Measurements from ENCODE around the gene IL1A.

The IL1A gene

GRCh38 chr2:112828251-112828691 is 44.0 kb upstream of the IL1A start:
- no peak overlapping the region for H3K4me3 ChIP-seq (ENCODE audit: low read depth in 1 of 2, low read length in 2 of 2)
- ATAC-seq (ENCODE audit: insufficient read depth, low read depth), result no peak
- H3K27ac ChIP-seq (ENCODE audit: low read length), result no peak overlapping the region

GRCh38 chr2:112827604-112828185 is 43.4 kb upstream of the IL1A start:
- H3K27ac ChIP-seq (ENCODE audit: low read length), result no peak overlapping the region
- no peaks in the 10 kb centered on the region for H4K20me1 ChIP-seq (ENCODE audit: insufficient read depth, low read length)
- no peak overlapping the region for H3K9ac ChIP-seq (ENCODE audit: low read depth, low read length)
- H2AFZ ChIP-seq (ENCODE audit: low read depth, low read length), result no peak overlapping the region
- H3K4me1 ChIP-seq (ENCODE audit: insufficient read depth, low read length), result no peaks in the 10 kb centered on the region
- H3K9me3 ChIP-seq (ENCODE audit: insufficient read depth, low read length, severe bottlenecking), result no peaks in the 10 kb centered on the region
- DNase-seq (no peak), ATAC-seq (ENCODE audit: insufficient read depth, low read depth) (no peak)
- no peaks in the 10 kb centered on the region for H3K27me3 ChIP-seq (ENCODE audit: insufficient read depth, low read length, poor library complexity)
- H3K79me2 ChIP-seq (ENCODE audit: insufficient read depth, low read length), result no peaks in the 10 kb centered on the region
- H3K4me2 ChIP-seq (ENCODE audit: insufficient read depth, low read length), result no peak overlapping the region
- TF ChIP-seq EZH2 (IDR thresholded peaks at IDR 0.05; ENCODE audit: borderline replicate concordance, low read depth, low read length, severe bottlenecking) (no peak), CTCF (IDR thresholded peaks at IDR 0.05; ENCODE audit: borderline replicate concordance, extremely low read depth, low read length, poor library complexity, severe bottlenecking) (no peak)
- H3K4me3 ChIP-seq (ENCODE audit: low read depth in 1 of 2, low read length in 2 of 2), result no peak overlapping the region
- H3K36me3 ChIP-seq (ENCODE audit: insufficient read depth, low read length), result no peaks in the 10 kb centered on the region

More at GRCh38 chr2:112828251-112828691, 44.0 kb upstream of the IL1A start:
- Histone ChIP-seq H3K79me2 (ENCODE audit: insufficient read depth, low read length) (no peaks in the 10 kb centered on the region), H3K9me3 (ENCODE audit: insufficient read depth, low read length, severe bottlenecking) (no peaks in the 10 kb centered on the region), H3K4me2 (ENCODE audit: insufficient read depth, low read length) (no peak overlapping the region), H3K27me3 (ENCODE audit: insufficient read depth, low read length, poor library complexity) (no peaks in the 10 kb centered on the region), H3K36me3 (ENCODE audit: insufficient read depth, low read length) (no peaks in the 10 kb centered on the region), H3K4me1 (ENCODE audit: insufficient read depth, low read length) (no peaks in the 10 kb centered on the region), H4K20me1 (ENCODE audit: insufficient read depth, low read length) (no peaks in the 10 kb centered on the region), H3K9ac (ENCODE audit: low read depth, low read length) (no peak overlapping the region), H2AFZ (ENCODE audit: low read depth, low read length) (no peak overlapping the region)
- TF ChIP-seq CTCF (IDR thresholded peaks at IDR 0.05; ENCODE audit: borderline replicate concordance, extremely low read depth, low read length, poor library complexity, severe bottlenecking) (no peak), EZH2 (IDR thresholded peaks at IDR 0.05; ENCODE audit: borderline replicate concordance, low read depth, low read length, severe bottlenecking) (no peak)
- DNase-seq, result no peak

- Histone ChIP-seq H3K4me3 (ENCODE audit: low read depth in 1 of 2, low read length in 2 of 2) (no peak overlapping the region), H3K36me3 (ENCODE audit: insufficient read depth, low read length) (no peaks in the 10 kb centered on the region), H4K20me1 (ENCODE audit: insufficient read depth, low read length) (no peaks in the 10 kb centered on the region), H2AFZ (ENCODE audit: low read depth, low read length) (no peak overlapping the region), H3K4me2 (ENCODE audit: insufficient read depth, low read length) (no peak overlapping the region), H3K27me3 (ENCODE audit: insufficient read depth, low read length, poor library complexity) (no peaks in the 10 kb centered on the region), H3K9me3 (ENCODE audit: insufficient read depth, low read length, severe bottlenecking) (no peaks in the 10 kb centered on the region), H3K27ac (ENCODE audit: low read length) (no peak overlapping the region), H3K9ac (ENCODE audit: low read depth, low read length) (no peak overlapping the region), H3K79me2 (ENCODE audit: insufficient read depth, low read length) (no peaks in the 10 kb centered on the region), H3K4me1 (ENCODE audit: insufficient read depth, low read length) (no peaks in the 10 kb centered on the region)
- TF ChIP-seq CTCF (IDR thresholded peaks at IDR 0.05; ENCODE audit: borderline replicate concordance, extremely low read depth, low read length, poor library complexity, severe bottlenecking) (no peak), EZH2 (IDR thresholded peaks at IDR 0.05; ENCODE audit: borderline replicate concordance, low read depth, low read length, severe bottlenecking) (no peak)
- ATAC-seq (ENCODE audit: insufficient read depth, low read depth) (no peak), DNase-seq (no peak)
Observed at GRCh38 chr2:112827009-112827408, 42.7 kb upstream of the IL1A start.

All from DND-41 (cell line).